ENCODE results near the gene SSH3. TPM values are rescaled to one million over a fixed set of nuclear protein-coding genes. Genes with fewer than 3 reads are reported as not detected.

The SSH3 gene
- total RNA-seq, 1 experiment from 2014 or later, result 57.8 TPM

- TF ChIP-seq REST (IDR thresholded peaks at IDR 0.05; ENCODE audit: low read depth) (no peak), ELF1 (IDR thresholded peaks at IDR 0.05; ENCODE audit: borderline replicate concordance, low read depth) (no peak), ATF3 (IDR thresholded peaks at IDR 0.05) (no peak), POLR2AphosphoS5 (IDR thresholded peaks at IDR 0.05; ENCODE audit: low read depth, low read length) (no peak)
These were observed 10.7 kb upstream of the SSH3 start (continued) for GRCh38 chr11:67292671-67293070.

GRCh38 chr11:67293090-67293489 is 10.2 kb upstream of the SSH3 start:
- intact Hi-C loops (cut with micrococcal nuclease), result no loop called here
- Histone ChIP-seq H3K4me2 (ENCODE audit: low read length) (no peak overlapping the region), H3K27ac (ENCODE audit: low read depth, low read length) (no peak overlapping the region), H3K4me3 (replicated peaks in 1 of 2; ENCODE audit: low read depth in 1 of 2, low read length in 2 of 2) (no peak overlapping the region), H3K4me1 (ENCODE audit: control insufficient read depth in 1 of 2, insufficient read depth in 2 of 2, low read length in 2 of 2) (peaks cover 4 to 18% of the 10 kb centered on the region in 2 experiments), H4K20me1 (ENCODE audit: insufficient read depth) (no peaks in the 10 kb centered on the region), H3K27me3 (ENCODE audit: insufficient read depth, low read length) (no peaks in the 10 kb centered on the region), H3K9me3 (ENCODE audit: control insufficient read depth in 1 of 2, insufficient read depth in 1 of 2, low read depth in 1 of 2, low read length in 2 of 2) (peaks cover 0 to 17% of the 10 kb centered on the region in 2 experiments; a peak in 1 of 4 replicates), H3K36me3 (ENCODE audit: control insufficient read depth in 1 of 2, insufficient read depth in 2 of 2, low read length in 2 of 2) (peaks cover 3 to 39% of the 10 kb centered on the region in 2 experiments; a peak in 2 of 4 replicates), H3K9ac (ENCODE audit: low read length) (no peak overlapping the region), H2AFZ (ENCODE audit: low read depth, low read length, poor library complexity, severe bottlenecking) (no peak overlapping the region), H3K79me2 (ENCODE audit: insufficient read depth, low read length) (peaks cover 38% of the 10 kb centered on the region; the same call in 1 of the 2 replicates), H3K9me2 (ENCODE audit: insufficient read depth) (no peaks in the 10 kb centered on the region)
- DNase-seq (ENCODE audit: low read depth, low spot score) (no peak), ATAC-seq (no peak)
- CTCF ChIA-PET, result no interaction called here
- no TSS peak for BruUV-seq (replicated peaks)
- POLR2A ChIA-PET, result no interaction called here
- RAD21 ChIA-PET (ENCODE audit: low non-redundant PET in 1 of 2, low total read pairs in 2 of 2, uncharacterized antibody in 2 of 2, unreplicated experiment in 2 of 2), result no interaction called here
- TF ChIP-seq ATF3 (IDR thresholded peaks at IDR 0.05), result no peak
- no peak for TF ChIP-seq TCF7L2 (IDR thresholded peaks at IDR 0.05; ENCODE audit: borderline replicate concordance, extremely low read depth, insufficient read depth, insufficient read length)
- no peak for TF ChIP-seq FOSL1 (IDR thresholded peaks at IDR 0.05; ENCODE audit: low read depth)
- no peak for TF ChIP-seq SP1 (IDR thresholded peaks at IDR 0.05; ENCODE audit: low read depth)
- no peak for TF ChIP-seq REST (IDR thresholded peaks at IDR 0.05; ENCODE audit: low read depth)
- TF ChIP-seq JUND (IDR thresholded peaks at IDR 0.05), result no peak
- no peak for TF ChIP-seq ZFX (IDR thresholded peaks at IDR 0.05)
- no peak for TF ChIP-seq EZH2 (IDR thresholded peaks at IDR 0.05)
- no peak for TF ChIP-seq MAX (IDR thresholded peaks at IDR 0.05)
- TF ChIP-seq SIN3A (IDR thresholded peaks at IDR 0.05; ENCODE audit: low read depth), result no peak
- TF ChIP-seq SRF (IDR thresholded peaks at IDR 0.05; ENCODE audit: low read depth), result no peak
- no peak for TF ChIP-seq ELF1 (IDR thresholded peaks at IDR 0.05; ENCODE audit: borderline replicate concordance, low read depth)
- TF ChIP-seq CBX3 (IDR thresholded peaks at IDR 0.05; ENCODE audit: low read depth), result no peak
- TF ChIP-seq YY1 (IDR thresholded peaks at IDR 0.05; ENCODE audit: extremely low read depth, insufficient replicate concordance, low read depth, low read length), result no peak
- TF ChIP-seq POLR2AphosphoS5 (IDR thresholded peaks at IDR 0.05; ENCODE audit: low read depth, low read length), result no peak
- no peak for TF ChIP-seq EGR1 (IDR thresholded peaks at IDR 0.05; ENCODE audit: low read depth)
- no peak for TF ChIP-seq RAD21 (IDR thresholded peaks at IDR 0.05; ENCODE audit: low read depth)
- TF ChIP-seq POLR2A (IDR thresholded peaks at IDR 0.05; ENCODE audit: borderline replicate concordance, extremely low read depth, insufficient read depth, insufficient read length), result no peak

Measured in HCT116 (cell line).